ENCODE data around the gene KCNJ16.

KCNJ16 gene

DNA sequence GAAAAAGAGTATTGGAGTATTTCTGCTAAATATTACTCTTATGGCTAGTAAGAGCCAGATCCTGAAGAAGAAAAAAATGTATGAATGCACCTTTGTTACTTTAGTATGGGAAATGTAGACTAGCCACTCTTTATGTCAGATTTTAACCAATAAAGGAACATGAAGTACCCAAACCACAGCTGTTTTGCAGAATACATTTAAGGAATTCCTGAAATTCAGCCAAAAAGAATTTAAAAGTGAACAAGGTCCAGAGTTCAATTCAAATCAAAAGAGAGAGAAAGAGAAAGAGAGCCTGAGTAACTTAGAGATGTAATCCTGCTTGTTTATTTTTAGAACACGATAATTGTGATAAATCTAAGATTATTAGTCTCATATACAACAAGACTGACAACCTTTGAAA lies 1.2 kb downstream of the KCNJ16 start:
- Mint-ChIP-seq H3K9me3 (no peaks in the 10 kb centered on the region), H3K4me3 (no peak overlapping the region), H3K36me3 (ENCODE audit: low read depth) (no peaks in the 10 kb centered on the region), H3K27ac (no peak overlapping the region), H3K27me3 (ENCODE audit: low read depth) (peaks cover 3% of the 10 kb centered on the region), H3K4me1 (ENCODE audit: low read depth) (no peaks in the 10 kb centered on the region)

DNA sequence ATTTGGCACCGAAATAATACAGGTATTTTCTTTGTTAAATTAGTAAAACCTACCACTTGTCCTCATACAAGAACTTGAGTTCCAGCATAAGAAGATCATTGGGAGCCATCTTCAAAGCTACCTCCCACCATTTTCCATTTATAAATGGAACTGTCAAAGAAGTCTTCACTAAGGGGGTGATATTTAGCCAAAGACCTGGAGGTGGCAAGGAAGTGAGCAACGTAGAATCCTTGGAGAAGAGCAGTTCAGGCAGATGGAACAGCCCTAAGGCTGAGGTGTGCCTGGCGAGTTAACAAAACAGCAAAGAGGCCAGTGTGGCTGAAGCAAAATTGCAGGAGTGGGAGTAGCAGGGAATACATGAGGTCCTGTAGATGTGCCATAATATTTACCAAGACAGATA lies 1.8 kb downstream of the KCNJ16 start:
- Mint-ChIP-seq H3K4me1 (ENCODE audit: low read depth) (no peaks in the 10 kb centered on the region), H3K27ac (no peak overlapping the region), H3K27me3 (ENCODE audit: low read depth) (peaks cover 3% of the 10 kb centered on the region), H3K4me3 (no peak overlapping the region), H3K9me3 (no peaks in the 10 kb centered on the region), H3K36me3 (ENCODE audit: low read depth) (no peaks in the 10 kb centered on the region)

DNA sequence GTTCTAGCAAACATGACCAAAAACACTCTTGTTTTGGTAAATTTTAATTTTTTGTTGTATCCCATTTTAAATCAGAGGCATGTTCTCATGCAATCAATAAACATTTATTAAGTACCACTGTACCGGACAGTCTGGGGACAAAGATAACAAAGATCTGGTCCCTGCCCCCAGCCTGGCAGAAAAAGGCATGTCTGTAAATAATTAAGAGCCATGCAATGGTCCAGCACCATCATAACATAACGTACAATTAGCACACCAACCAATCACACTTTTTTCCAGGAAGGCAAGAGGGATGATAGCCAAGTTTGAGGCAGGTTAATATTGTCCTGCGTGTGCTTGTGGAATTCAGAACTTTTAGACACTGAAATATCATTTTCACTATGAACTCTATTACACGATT lies 3.5 kb downstream of the KCNJ16 start:
- H3K36me3 Mint-ChIP-seq (ENCODE audit: low read depth), result no peaks in the 10 kb centered on the region
- no peak overlapping the region for H3K4me3 Mint-ChIP-seq
- H3K27ac Mint-ChIP-seq, result no peak overlapping the region
- peaks cover 3% of the 10 kb centered on the region for H3K27me3 Mint-ChIP-seq (ENCODE audit: low read depth)
- H3K9me3 Mint-ChIP-seq, result no peaks in the 10 kb centered on the region
- no peaks in the 10 kb centered on the region for H3K4me1 Mint-ChIP-seq (ENCODE audit: low read depth)

DNA sequence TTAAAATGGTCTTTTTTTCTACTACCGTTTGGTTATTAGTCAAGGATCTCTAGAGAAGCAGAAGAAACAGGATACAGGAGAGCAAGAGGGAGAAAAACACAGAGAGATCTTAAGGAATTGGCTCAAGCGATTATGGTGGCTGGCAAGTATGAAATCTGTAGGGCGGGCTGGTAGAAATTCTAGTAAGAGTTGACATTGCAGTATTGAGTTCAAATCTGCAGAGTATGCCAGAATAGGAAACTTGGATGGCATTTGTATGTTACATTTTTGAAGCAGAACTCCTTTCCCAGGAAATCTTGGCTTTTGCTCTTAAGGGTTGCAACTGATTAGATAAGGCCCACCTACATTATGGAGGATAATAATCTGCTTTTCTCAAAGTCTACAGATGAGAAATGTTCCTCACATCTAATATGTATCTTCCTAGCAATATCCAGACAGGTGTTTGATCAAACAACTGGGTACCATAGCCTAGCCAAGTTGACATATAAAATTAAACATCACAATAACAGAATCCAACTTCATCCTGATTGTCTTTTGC lies 4.0 kb downstream of the KCNJ16 start:
- H3K4me1 Mint-ChIP-seq (ENCODE audit: low read depth), result no peaks in the 10 kb centered on the region

DNA sequence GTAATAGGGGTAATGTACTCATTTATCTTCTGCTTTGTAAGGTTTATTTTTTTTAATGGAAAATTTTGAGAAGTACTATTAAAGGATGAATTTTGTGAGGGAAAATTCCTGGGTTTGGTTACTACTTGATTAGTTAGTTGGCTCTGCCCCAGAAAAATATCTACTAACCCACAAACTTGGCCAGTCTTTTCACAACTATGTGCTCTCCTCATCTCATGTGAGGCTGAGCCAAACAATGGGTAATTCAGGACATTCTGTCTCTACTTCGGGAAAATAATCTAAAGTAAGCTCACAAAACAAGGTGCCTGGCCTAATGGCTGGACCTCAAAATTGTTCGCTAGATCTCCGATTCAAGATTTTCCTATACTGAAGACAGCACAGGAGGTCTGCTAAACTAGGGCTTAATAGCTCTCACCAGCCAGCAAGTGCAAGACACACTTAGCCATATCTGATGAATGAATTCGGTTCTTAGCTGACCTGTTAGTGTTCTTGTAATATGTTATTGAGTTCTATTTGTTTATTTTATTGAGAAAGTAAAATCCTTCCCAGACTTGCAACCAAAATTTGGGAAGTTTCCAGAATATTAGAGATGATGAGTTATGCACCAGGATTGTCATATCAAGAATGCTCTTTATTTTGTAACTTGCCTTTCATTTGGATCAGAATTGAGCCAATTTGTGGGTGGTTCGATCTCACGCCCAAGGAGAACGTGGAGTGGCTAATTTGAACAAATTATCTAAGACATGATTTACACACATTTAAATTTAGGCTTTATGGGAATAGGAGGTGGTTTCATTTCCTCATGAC lies 5.7 kb downstream of the KCNJ16 start:
- Mint-ChIP-seq H3K27ac (no peak overlapping the region), H3K27me3 (ENCODE audit: low read depth) (no peaks in the 10 kb centered on the region), H3K4me1 (ENCODE audit: low read depth) (no peaks in the 10 kb centered on the region), H3K36me3 (ENCODE audit: low read depth) (no peaks in the 10 kb centered on the region), H3K4me3 (no peak overlapping the region), H3K9me3 (no peaks in the 10 kb centered on the region)

More for the DNA sequence above, 4.0 kb downstream of the KCNJ16 start:
- Mint-ChIP-seq H3K36me3 (ENCODE audit: low read depth) (no peaks in the 10 kb centered on the region), H3K27ac (no peak overlapping the region), H3K27me3 (ENCODE audit: low read depth) (peaks cover 3% of the 10 kb centered on the region), H3K9me3 (no peaks in the 10 kb centered on the region), H3K4me3 (no peak overlapping the region)

DNA sequence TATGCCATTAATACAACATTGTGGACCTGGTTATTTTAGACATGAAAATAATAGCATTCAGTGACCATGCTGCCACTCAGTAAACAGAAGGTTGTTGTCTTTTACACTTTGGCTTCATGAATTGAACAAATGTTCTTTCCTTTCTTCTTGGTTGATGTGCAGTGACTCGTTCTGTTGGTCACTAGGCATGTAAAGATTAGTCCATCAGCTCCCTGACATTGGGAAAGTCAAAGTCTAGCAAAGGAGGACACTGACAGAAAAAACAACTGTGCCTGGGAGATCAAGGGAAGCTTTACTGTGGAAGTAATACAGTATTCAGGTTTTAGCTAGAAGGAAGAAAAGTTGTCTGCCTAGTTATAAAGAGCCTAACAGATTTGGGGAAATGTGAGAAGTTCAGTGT lies 6.9 kb downstream of the KCNJ16 start:
- no peak overlapping the region for H3K4me3 Mint-ChIP-seq
- no peak overlapping the region for H3K27ac Mint-ChIP-seq
- H3K36me3 Mint-ChIP-seq (ENCODE audit: low read depth), result no peaks in the 10 kb centered on the region
- H3K9me3 Mint-ChIP-seq, result no peaks in the 10 kb centered on the region
- H3K27me3 Mint-ChIP-seq (ENCODE audit: low read depth), result no peaks in the 10 kb centered on the region
- no peaks in the 10 kb centered on the region for H3K4me1 Mint-ChIP-seq (ENCODE audit: low read depth)

DNA sequence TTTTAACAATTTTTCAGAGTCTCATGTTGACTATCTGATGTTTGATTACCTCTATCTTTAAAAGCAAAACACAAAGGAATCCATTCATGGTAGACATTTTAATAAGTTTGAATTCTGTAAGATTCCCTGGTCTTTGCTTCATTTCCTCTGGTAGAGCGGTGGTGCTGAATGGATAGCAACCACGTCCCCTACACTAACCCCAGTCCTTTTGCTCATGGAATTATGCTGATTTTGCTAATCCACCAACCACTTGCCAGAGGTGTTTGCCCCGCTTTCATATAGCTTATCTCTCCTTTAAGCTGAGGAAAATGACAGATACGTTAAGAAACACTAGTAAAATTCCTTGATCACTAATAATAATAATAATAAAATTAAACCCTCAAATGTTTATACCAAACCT lies 9.5 kb downstream of the KCNJ16 start:
- no peaks in the 10 kb centered on the region for H3K4me1 Mint-ChIP-seq (ENCODE audit: low read depth)
- H3K27me3 Mint-ChIP-seq (ENCODE audit: low read depth), result no peaks in the 10 kb centered on the region
- H3K27ac Mint-ChIP-seq, result no peak overlapping the region
- no peaks in the 10 kb centered on the region for H3K9me3 Mint-ChIP-seq
- H3K4me3 Mint-ChIP-seq, result no peak overlapping the region
- H3K36me3 Mint-ChIP-seq (ENCODE audit: low read depth), result no peaks in the 10 kb centered on the region

DNA sequence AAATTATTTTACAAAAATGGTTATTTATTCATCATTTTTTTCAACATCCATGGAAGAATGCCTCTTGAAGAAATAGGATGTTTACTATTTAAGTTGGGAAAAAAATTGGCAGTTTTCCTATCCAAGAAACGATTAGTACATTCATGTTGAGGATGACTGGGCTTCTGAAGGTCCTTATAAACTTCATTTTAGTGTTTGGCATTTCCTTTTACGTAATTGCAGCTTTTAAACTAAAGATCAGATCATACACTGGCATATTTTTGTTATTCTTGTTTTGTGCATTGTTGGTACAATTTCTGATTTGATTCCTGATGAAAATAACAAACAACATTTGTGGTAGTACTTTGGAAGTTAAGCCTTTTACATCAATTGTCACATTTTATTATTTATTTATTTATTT lies 11.5 kb downstream of the KCNJ16 start:
- Mint-ChIP-seq H3K4me1 (ENCODE audit: low read depth) (peaks cover 3% of the 10 kb centered on the region), H3K27me3 (ENCODE audit: low read depth) (no peaks in the 10 kb centered on the region)

DNA sequence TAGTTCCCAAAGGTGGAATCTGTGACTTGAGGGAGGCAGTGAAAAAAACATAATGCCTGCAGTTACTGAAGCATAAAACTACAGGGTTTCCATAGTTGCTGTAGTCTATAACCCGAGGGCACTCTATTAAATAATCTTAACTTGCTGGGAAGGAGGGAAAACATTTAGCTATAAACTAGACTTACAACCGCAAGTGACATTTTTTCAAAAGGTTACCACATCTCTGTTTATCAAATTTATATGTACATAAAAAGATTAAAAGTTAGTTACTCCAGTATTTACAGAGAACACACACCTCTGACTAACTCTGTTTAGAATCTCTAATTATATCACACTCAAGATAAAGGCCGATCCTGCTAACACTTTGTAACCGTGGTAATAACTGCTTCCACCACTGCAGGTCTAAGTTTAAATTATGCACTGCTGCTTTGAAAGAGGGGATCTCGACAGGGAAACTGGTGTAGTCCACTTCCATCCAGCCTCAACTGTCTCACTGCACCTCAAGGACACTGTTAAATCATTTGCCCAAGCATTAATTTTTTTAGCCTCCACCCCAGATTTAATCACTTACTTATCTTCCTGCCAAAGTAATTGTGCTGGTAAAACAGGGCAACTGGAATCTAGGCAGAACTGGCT lies 14.6 kb downstream of the KCNJ16 start:
- H3K4me1 Mint-ChIP-seq (ENCODE audit: low read depth), result peaks cover 3% of the 10 kb centered on the region

More for the DNA sequence above, 11.5 kb downstream of the KCNJ16 start:
- peaks cover 4% of the 10 kb centered on the region for H3K9me3 Mint-ChIP-seq
- H3K27ac Mint-ChIP-seq, result no peak overlapping the region
- no peak overlapping the region for H3K4me3 Mint-ChIP-seq
- no peaks in the 10 kb centered on the region for H3K36me3 Mint-ChIP-seq (ENCODE audit: low read depth)

DNA sequence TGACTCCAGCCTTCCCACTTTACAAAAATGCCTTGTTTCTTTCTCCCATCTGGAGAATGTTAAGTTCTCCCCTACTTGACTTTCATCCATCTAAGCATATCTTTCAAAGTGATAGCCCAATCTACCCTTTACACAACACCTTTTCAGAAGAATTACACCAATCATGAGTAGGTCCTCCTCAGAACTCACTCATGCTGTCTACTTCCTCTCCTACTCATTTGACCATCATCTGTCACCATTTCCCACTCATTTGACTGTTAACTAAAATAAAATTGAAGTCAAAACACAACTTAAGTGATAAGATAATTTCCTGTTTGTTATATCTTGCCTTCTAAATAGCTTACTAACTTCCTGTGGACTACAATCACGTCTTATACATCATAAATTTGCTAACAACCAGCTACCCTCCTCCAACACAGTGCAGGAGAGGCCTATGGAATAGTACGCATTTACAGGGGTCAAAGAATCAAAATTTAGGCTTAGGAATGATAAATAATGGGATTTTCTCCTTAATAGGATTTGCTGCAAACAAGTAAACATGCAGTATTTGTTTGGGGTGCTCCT lies 16.1 kb downstream of the KCNJ16 start:
- Mint-ChIP-seq H3K36me3 (ENCODE audit: low read depth) (no peaks in the 10 kb centered on the region), H3K4me1 (ENCODE audit: low read depth) (peaks cover 3% of the 10 kb centered on the region), H3K4me3 (no peak overlapping the region), H3K27me3 (ENCODE audit: low read depth) (no peaks in the 10 kb centered on the region), H3K9me3 (peaks cover 4% of the 10 kb centered on the region), H3K27ac (peak overlapping the region; percentile 23)

More for the DNA sequence above, 14.6 kb downstream of the KCNJ16 start:
- no peak overlapping the region for H3K27ac Mint-ChIP-seq
- H3K36me3 Mint-ChIP-seq (ENCODE audit: low read depth), result no peaks in the 10 kb centered on the region
- H3K27me3 Mint-ChIP-seq (ENCODE audit: low read depth), result no peaks in the 10 kb centered on the region
- peaks cover 4% of the 10 kb centered on the region for H3K9me3 Mint-ChIP-seq
- no peak overlapping the region for H3K4me3 Mint-ChIP-seq

DNA sequence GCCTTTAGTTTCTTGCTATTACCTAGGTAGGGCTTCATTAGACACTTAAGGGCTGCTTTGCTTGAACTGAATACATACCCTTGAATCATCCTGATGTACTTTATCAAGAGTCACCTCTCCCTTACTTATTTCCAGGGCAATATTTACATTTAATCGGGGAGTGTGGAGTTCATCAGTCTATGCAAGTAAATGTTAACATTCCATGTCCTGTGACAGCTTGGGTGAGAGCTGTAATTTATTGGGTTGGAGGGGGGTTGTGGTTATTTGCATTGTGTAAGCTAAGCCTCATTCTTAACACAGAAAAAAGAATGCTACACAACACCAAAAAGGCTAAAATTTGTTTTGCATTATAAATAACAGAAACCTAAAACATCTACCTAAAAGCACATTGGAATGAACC lies 16.7 kb downstream of the KCNJ16 start:
- no peak overlapping the region for H3K4me3 Mint-ChIP-seq
- H3K27ac Mint-ChIP-seq, result no peak overlapping the region
- H3K4me1 Mint-ChIP-seq (ENCODE audit: low read depth), result peaks cover 3% of the 10 kb centered on the region
- H3K36me3 Mint-ChIP-seq (ENCODE audit: low read depth), result no peaks in the 10 kb centered on the region
- no peaks in the 10 kb centered on the region for H3K27me3 Mint-ChIP-seq (ENCODE audit: low read depth)
- H3K9me3 Mint-ChIP-seq, result peaks cover 4% of the 10 kb centered on the region

DNA sequence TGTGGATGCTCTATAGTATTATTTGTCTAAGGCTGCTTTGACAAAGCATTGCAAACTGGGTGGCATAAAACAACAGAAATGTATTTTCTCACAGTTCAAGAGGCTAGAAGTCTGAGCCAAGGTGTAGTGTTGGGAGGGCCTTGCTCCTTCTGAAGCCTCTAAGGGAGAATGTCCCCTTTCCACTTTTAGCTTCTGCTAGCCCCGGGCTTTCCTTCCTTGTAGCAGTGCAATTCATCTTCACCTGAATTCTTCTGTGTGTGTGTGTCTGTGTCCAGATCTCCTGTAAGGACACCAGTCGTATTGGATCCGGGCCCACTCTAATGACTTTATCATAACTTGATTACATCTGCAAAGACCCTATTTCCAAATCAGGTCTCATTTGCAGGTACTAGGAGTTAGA lies 18.1 kb downstream of the KCNJ16 start:
- H3K36me3 Mint-ChIP-seq (ENCODE audit: low read depth), result no peaks in the 10 kb centered on the region
- H3K27ac Mint-ChIP-seq, result no peak overlapping the region
- H3K4me1 Mint-ChIP-seq (ENCODE audit: low read depth), result peaks cover 3% of the 10 kb centered on the region
- no peaks in the 10 kb centered on the region for H3K27me3 Mint-ChIP-seq (ENCODE audit: low read depth)
- H3K9me3 Mint-ChIP-seq, result peaks cover 4% of the 10 kb centered on the region
- no peak overlapping the region for H3K4me3 Mint-ChIP-seq

DNA sequence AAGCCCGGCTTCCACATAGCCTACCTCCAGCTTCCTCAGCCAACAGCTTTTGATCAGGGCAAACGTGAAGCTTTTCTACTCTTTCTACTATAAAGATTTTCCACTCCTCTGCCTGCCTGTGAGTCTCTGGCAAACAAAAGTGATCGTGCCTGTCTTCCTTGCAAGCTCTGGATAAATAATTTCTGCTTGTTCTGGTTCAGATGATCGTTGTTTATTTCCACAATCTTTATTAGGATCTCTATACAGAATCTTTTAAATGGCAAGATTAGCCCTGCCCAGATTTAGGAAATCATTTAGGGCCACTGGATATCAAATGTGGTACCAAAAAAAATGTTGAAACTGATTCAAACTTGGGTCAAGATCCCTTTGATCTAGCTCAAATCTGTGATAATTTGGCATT lies 20.4 kb downstream of the KCNJ16 start:
- H3K4me1 Mint-ChIP-seq (ENCODE audit: low read depth), result peaks cover 3% of the 10 kb centered on the region
- peaks cover 4% of the 10 kb centered on the region for H3K9me3 Mint-ChIP-seq
- H3K4me3 Mint-ChIP-seq, result no peak overlapping the region
- H3K27ac Mint-ChIP-seq, result no peak overlapping the region
- no peaks in the 10 kb centered on the region for H3K36me3 Mint-ChIP-seq (ENCODE audit: low read depth)
- H3K27me3 Mint-ChIP-seq (ENCODE audit: low read depth), result no peaks in the 10 kb centered on the region

DNA sequence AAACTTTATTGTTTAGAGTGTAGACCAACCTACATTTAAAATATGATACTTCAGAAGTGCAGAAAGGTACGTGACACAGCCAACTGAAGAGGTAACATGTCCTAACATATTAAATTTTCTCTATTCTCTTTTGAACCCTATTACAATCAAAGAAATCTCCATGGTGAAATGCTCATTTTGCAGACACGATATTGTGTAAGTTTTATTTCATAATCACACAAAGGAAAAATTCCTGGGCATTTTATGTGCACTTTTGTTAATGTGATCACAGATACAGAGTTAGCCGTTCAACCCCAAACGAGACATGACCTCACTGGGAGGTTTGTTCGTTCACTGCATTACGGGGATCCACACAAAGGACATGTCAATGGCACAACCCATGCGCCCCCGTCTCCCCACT lies 21.8 kb downstream of the KCNJ16 start:
- H3K36me3 Mint-ChIP-seq (ENCODE audit: low read depth), result no peaks in the 10 kb centered on the region
- no peak overlapping the region for H3K27ac Mint-ChIP-seq
- H3K4me3 Mint-ChIP-seq, result no peak overlapping the region
- H3K4me1 Mint-ChIP-seq (ENCODE audit: low read depth), result no peaks in the 10 kb centered on the region
- no peaks in the 10 kb centered on the region for H3K27me3 Mint-ChIP-seq (ENCODE audit: low read depth)
- H3K9me3 Mint-ChIP-seq, result no peaks in the 10 kb centered on the region

DNA sequence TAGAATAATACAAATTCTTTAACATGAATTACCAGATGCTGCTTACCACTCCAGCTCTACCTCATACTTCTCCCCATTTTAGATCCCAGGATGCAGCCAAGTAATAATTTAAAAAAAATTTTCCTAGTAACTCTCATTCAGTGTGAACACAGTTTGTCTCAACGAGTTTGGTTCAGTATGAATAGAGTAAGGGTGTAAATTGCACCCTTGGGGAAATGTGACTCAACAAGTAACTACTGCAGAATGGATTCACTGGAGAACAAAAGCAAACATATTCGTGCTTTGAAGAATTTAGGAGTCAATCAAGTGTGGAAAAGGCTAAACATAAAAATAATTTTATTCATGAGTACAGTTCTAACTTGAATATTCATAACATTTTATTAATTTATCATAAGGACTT lies 23.0 kb downstream of the KCNJ16 start:
- no peaks in the 10 kb centered on the region for H3K36me3 Mint-ChIP-seq (ENCODE audit: low read depth)

More for the DNA sequence above, 23.0 kb downstream of the KCNJ16 start:
- Mint-ChIP-seq H3K4me1 (ENCODE audit: low read depth) (no peaks in the 10 kb centered on the region), H3K27ac (no peak overlapping the region), H3K4me3 (no peak overlapping the region), H3K9me3 (no peaks in the 10 kb centered on the region), H3K27me3 (ENCODE audit: low read depth) (no peaks in the 10 kb centered on the region)

Data from T-helper 1 cell treated with Interleukin-12 subunit alpha and Interleukin-12 subunit beta and Interleukin-4 antibody, amounts not matched to agents 30 μg/mL and 1 μg/mL, for 36 hours (primary cell).